HG02571 (cell line): ENCODE results near the gene TAF4.
"Not testable (repeated sequence)": the region's sequence is repeated elsewhere in the genome, so short reads cannot be mapped to it uniquely, and the experiment has no call there.

Experiments
- ATAC-seq: cut with Tn5 transposase; IDR thresholded peaks from one replicate; pipeline ENCODE4 v1.9.1; 2021; ENCODE audit warnings: mild to moderate bottlenecking, moderate library complexity; ENCODE audit not compliant: unreplicated experiment

TAF4 gene

DNA sequence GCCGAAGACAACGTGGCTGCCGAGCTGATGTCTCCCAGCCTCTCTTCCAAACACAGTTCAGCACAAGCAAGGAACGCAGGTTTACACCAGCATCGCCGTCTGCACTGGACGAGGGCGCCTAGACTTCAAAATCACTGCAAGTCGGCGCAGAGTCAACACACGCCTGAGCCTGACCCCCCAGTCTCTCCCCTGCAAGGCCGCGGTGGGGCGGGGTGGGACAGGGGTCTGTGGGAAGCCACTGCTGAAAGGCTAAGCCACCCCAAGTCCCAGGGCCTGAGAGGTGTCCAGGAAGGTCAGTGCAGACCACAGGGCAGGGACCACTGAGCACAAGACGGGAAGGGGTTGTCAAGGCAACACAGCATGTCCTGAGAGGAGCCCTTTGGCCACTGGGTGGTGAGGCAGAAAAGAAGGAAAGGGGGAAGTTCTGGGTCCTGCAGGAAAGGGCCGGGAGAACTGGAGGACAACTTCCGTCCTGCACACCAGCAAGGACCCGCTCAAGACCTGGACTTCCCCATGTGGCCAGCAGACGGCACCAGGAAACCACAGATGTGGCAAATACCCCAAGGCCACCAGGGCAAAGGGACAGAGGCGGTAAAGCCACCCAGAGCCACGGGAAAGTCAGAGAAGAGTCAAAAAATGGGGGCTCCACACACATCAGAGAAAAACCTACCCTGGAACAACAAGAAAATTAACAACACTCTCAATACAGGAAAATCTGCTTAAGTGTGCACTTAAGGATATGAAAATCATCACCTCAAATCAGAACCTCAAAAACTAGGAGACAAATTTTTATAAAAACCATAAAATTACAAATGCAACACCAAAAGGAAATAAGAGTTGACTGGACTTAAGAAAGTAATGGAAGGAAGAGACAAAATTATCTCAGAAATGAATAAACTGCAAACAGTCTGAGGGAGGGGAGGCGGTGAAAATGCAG lies 84.8 kb downstream of the TAF4 start:
- no peak for ATAC-seq

DNA sequence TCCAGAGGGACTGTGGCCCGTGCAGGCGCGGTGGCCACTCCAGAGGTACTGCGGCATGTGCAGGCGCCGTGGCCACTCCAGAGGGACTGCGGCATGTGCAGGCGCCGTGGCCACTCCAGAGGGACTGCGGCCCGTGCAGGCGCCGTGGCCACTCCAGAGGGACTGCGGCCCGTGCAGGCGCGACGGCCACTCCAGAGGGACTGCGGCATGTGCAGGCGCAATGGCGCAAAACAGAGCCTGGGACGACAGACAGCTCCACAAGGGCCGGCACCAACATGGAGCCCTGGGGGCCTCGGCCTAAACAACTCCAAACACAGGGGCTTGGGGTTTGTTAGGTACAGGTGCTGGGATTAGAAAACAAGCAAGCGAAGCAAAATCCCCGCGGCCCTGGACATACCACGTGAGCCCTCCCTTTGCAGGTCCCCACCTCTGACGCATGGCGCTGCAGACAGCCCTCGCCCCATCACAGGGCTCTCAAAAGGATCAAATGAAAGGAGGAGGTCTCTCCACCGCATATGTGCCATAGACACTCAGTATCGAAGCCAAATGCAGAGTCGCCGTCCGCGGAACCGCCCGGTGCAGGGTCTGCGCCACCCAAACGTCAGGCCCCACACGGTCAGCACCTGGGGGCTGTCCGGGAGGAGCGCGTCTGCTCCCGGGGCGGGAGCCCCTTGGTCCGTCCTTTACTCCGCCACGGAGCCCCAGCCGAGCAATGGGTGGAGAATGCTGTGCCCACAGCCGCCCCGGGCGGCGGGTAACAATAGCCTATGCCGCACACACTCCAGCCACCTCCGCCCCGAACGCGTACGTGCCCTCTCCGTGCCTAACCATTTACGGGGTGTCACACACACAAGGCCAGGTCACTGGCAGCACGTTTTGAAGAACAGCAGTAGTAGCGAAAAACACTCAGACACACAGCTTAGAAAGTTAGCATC lies 85.7 kb downstream of the TAF4 start:
- no peak for ATAC-seq

DNA sequence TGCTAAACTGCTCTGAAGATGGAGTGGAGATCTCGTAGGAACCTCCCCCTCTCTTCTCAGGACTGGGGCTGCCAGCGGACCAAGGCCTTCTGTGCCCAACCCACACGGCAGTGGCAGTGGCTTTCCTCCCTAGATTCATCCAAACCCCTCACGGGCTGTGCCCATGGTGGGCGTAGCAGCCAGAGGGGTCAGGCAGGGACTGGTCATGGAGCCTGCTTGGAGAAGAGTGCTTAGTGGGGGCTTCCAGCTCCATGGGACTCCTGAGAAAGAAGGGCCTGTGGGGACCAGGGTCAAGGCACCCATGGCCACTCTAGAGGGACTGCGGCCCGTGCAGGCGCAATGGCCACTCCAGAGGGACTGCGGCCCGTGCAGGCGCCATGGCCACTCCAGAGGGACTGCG lies 86.6 kb downstream of the TAF4 start:
- no peak for ATAC-seq

DNA sequence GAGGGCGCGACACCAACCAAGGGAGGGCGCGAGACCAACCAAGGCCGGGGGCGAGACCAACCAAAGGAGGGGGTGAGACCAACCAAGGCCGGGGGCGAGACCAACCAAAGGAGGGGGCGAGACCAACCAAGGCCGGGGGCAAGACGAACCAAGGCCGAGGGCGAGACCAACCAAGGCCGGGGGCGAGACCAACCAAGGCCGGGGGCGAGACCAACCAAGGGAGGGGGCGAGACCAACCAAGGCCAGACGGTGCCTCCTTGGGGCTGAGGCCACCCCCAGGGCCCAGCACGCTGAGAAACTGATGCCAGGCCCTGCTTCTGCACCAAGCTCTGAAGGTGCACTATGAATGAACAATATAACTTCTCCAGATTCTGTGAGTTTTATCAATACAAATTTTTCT lies 87.2 kb downstream of the TAF4 start:
- no peak for ATAC-seq

DNA sequence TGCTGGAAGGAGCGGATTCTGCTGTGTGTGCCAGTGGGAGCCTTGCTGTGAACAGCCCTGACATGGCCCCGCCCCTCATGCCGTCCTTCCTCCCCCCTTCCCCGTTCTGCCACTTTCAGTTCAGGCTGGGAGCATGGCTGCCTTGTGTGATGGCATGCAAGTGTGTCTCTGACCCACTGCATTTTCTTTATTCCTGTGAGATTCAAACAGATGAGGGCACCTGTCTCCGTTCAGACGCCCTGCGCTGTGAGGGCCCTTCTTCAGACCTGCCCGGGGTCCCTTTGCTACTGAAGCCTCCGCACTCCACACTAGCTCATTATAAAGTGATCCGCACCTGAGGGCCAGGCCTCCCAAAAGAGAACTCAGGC lies 88.3 kb downstream of the TAF4 start:
- no peak for ATAC-seq

DNA sequence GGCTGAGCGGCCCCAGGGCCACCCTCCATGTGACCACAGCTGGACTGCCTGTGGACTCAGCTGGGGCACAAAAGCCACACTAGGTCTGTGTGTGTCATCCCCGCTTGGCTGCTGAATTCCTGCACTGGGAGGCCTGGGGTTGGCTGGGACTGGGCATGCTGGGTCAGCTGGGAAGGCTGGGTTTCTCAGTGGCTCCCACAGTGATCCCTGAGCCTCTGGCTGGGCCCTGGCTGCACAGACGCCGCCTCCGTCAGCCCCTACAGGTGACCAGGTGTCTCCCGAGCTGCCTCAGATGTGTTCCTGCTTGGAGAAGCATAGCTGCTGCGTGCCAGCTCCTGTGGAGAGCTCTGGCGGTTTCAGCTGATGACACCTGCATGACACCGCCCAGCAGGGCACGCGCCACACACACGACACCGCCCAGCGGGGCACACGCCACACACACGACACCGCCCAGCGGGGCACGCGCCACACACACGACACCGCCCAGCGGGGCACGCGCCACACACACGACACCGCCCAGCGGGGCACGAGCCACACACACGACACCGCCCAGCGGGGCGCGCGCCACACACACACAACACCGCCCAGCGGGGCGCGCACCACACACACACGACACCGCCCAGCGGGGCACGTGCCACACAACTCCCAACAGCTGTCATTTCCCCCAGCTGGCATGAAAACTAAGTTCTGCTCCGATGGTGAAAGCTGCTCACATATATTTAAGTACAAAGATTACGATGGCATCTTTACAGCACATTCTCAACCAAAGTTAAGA lies 88.8 kb downstream of the TAF4 start:
- no peak for ATAC-seq

DNA sequence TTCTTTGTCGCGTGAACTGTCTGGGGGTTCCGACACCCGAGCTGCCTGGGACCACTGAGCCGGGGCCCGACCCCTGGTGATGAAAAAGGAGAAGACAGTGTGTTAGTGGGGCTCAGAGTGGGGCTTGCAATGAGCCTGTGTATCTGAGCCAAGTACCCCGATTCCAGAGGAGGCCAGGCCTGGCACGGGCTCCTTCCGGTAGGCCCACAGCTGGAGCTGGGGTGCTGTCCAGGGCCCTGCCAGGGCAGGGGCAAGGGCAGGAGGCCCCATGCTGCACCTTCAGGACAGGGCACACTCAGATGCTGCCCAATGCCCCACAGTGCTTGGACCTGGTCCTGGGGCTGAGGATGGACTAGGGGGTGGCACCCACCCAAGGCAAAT lies 89.4 kb downstream of the TAF4 start:
- ATAC-seq = no peak

DNA sequence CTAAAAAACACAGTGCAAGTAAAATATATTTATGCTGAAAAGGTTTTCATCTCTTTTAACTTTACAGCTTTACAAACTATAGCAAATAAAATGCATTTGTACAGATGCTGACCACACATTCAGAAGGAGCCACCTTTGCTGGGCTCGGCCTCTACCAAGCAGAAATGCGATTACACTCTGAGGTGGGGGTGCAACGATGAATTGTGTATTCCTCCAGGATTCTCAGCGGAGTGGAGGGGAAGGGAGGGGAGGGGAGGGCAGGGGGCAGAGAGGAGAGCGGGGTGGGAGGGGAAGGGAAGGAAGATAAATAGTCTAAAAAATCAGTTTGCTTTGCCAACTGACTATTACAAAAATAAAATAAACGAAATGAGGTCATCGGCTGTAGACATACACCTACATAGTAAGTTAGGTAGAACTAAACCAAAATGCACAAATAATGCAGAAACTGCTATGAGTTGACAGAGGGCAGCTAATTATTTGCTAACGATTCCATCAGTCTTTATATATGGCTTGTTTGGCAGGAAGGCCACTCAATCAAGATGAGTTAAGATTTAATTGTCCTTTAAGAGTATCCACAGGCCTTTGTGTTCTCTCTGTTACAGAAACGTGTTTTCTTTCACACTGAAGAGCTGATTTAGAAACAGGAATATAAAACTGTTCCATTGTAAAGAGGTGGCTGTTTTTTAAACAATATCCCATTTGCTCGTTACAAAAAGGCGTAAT lies 90.1 kb downstream of the TAF4 start:
- ATAC-seq = no peak

DNA sequence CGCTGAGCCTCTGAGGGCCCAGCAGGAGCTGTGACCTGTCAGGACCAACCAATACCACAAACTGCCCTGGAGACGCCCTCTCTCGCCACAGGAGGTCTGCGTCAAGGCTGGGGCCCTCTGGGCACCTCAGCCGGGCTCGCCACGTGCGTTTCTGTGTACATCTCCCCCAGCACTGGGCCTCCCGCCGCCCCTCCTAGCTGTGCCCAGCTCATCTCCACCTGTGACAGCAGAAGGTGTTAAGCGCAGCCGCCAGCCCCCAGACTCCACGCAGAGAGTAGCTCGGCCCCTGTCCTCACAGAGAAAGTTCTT lies 91.4 kb downstream of the TAF4 start:
- ATAC-seq = no peak

DNA sequence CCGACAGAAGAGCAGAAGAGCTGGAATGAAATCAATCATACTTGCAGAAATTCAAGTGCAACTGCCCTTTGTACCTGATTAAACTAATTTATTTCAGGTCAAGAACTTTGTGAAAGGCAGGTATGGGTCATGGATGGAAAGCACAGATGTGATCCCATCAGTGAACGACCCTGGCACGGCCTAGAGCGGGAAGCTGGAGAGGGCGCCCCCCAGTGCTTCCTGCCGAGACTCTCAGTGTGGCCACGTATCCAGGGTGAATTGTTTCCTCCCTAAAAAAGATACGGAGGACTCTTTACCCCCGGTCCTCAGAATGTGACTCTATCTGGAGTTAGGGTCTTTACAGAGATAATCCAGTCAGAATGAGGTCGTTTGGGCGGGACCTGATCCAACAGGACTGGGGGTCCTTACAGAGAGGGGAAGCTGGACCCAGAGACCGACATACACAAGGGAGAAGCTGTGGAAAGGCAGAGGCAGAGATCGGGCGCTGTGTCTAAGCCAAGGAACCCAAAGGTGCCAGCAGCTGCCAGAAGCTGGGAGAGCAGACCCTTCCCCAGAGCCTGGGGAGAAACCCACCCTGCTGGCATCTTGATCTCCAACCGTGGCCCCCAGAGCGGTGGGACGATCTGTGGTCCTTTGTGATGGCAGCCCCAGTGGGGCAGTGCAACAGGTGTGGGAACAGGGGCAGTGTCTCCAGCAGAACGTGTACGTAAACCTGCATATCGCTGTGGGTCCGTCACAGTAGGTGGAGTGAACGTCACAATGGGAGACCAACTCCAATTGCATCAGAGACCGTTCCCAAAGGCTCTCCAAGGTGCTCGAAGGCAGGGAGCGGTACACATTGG lies 91.9 kb downstream of the TAF4 start:
- no peak for ATAC-seq

DNA sequence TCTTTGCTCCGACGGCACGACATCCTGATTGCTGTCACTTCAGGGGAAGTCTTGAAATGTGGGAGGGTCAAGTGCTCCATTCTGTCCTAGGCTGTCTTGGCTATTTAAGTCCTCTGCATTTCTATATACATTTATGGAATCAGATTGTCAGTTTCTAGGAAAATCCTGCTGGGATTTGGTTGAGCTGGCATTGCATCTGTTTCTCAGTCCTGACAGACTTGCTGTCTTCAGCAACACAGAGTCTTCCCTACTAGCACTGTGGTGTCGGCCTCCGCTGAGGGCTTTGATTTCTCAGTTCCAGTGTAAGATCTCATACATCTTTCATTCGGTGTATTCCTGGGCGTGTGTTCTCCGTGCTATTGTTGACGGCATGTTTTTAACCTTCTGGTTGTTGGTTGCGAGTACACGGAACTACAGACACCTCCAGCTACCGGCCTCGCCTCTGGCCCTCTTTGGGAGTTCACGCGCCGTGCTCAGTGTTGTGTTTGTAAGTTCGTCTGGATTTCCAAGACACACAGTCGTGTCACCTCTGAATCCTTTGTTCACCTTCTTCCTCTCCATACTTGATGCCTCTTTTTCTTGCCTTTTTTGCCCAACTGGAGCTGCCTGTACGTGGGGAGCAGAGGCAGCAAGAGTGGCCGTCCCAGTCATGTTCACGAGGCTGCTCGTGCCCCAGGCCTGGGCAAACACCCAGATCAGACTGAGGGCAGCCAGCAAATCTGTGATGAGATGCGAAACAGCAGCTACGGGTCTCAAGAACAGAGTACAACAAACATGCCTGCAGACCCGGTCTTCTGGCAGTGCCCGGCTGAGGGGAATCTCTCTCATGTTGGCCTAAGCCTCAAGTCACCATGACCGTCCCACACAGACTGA lies 92.8 kb downstream of the TAF4 start:
- no peak for ATAC-seq

DNA sequence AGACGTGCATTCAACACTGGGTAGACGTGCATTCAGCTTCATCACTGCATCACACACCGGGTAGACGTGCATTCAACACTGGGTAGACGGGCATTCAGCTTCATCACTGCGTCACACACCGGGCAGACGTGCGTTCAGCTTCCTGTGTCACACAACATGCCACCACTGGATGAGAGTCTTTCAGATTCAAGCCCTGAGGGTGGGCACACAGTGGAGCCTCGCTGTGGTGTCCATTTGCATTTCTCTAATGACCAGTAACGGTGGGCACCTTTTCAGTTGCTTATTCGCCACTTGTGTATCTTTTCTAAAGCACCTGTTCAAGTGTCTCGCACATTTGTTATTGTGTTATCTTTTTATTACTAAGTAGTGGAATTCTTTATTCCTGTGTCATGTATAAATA lies 94.1 kb downstream of the TAF4 start:
- ATAC-seq = not testable (repeated sequence)

DNA sequence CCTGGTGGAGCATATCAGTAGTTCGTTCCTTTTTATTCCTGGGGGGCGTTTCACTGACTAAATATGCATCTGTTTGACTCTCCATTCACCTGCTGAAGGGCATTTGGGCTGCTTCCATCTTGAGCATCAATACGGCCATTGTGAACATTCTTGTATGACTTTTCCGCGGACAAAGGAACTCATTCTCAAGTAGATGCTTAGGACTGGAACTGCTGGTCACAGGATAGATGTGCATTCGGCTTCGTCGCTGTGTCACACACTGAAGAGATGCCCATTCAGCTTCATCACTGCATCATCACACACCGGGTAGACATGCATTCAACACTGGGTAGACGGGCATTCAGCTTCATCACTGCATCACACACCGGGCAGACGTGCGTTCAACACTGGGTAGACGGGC lies 95.3 kb downstream of the TAF4 start:
- no peak for ATAC-seq

DNA sequence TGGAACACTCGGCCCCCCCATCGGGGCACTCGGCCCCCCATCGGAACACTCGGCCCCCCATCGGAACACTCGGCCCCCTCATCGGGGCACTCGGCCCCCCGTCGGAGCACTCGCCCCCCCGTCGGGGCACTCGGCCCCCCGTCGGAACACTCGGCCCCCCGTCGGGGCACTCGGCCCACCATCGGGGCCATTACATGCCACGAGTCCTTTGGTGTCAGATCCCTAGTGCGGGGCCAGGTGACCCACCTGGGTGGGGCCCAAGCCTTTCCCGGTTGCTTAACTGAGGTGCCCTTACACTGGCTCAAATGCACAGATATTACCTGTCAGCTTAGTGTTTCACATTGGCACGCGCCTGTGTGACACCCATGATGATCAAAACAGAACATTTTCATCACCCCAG lies 95.9 kb downstream of the TAF4 start:
- ATAC-seq = no peak

DNA sequence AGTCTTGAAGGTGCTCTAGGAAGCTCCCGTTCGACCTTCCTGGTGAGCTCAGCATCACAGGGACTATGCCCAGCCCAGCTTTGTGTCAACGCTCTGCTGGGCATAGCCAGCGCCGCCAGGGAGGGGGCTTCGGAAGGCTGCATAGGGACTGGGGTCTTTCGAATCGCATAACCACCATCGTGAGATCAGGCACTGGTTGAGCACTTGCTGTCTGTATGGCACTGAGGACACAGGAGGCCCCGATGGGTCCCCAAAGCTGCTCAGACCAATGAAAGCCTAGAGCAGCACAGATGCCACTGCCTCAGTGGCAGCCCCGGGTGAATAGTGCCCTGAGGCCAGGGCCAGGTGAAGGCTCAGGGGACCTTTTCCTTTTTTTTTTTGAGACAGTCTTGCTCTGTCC lies 96.7 kb downstream of the TAF4 start:
- no peak for ATAC-seq

DNA sequence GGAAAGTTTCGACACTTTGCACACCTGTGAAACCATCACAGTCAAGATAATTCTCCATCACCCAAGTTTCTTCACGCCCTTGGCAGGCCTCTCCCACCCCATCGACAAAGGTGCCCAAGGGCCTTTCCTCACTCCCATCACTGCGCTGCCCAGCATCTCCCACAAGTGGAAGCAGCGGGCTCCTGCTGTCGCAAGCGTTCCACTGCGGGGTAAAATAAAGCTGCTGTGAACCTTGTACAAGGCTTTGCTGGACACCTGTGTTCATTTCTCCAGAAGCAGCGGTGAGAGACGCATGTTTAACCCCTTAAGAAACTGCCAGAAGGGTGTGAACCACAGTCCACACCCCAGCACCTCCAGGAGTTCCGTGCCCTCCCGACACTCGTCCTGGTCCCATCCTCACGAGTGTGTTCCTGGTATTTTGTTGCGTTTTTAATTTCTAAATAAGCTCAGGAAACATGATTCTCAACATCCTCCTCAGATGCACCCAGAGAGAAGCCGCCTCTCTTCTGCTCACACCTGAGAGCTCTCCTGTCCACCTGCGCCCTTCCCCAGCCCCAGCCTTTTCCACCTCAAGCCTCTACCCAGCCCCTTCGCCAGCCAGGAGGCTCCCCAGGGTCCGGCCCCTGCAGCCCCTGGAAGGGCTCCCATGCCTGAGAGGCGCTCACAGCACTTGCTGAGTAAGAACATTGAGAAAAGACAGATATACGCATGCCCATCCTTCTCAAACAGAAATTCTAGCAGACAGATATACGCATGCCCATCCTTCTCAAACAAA lies 97.5 kb downstream of the TAF4 start:
- ATAC-seq = no peak

DNA sequence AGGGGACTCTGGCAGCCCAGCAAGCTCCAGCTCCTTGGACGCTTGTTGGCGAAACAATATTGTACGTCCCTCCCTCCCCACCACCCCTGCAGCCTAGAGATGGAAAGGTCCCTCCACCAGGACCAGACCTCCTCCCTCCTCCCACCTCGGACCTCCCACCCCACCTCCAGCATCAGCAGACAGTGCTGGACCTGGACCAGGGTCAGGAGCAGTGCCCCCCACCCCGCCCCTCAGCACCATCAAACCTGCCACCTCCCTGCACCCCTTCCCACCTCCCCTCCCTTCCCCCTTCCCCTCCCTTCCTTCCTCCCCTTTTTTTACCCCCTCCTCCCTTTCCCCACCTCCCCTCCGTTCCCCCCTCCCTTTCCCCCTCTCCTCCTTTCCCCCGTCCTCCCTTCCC lies 98.4 kb downstream of the TAF4 start:
- no peak for ATAC-seq
